ENCODE data around the gene PLEKHH2. TPM values are rescaled to one million over a fixed set of nuclear protein-coding genes. Genes with fewer than 3 reads are reported as not detected.

Gene PLEKHH2
- total and polyA plus RNA-seq, 12 donors: 1.9 to 18.3 (median 5.9) TPM

- intact Hi-C loops (cut with DNase I): no loop called here
- H3K36me3 ChIP-seq (replicated peaks in 1 of 2): peaks cover 0 to 5% of the 10 kb centered on the region in 2 donors
- no peaks in the 10 kb centered on the region for H3K4me1 ChIP-seq (replicated peaks in 1 of 2)
- no peaks in the 10 kb centered on the region for H3K9me3 ChIP-seq (replicated peaks in 1 of 3)
- no peak for TF ChIP-seq CTCF (IDR thresholded peaks at IDR 0.05)
- no peak for TF ChIP-seq POLR2A (IDR thresholded peaks at IDR 0.05)
- DNase-seq: no peak
- no peaks in the 10 kb centered on the region for H3K27me3 ChIP-seq
- H3K27ac ChIP-seq: no peak overlapping the region
- no peak overlapping the region for H3K4me3 ChIP-seq
Observed at GRCh38 chr2:43787895-43788294, 150.8 kb downstream of the PLEKHH2 start.

- H3K4me3 ChIP-seq: no peak overlapping the region
- H3K27me3 ChIP-seq: no peaks in the 10 kb centered on the region
- no peak overlapping the region for H3K27ac ChIP-seq
- 93 to 100% (median 97%) methylated on average over 1 of the region's 1 CpG for WGBS, 4 donors
- H3K9me3 ChIP-seq (replicated peaks in 1 of 3): no peaks in the 10 kb centered on the region
- no peak for TF ChIP-seq CTCF (IDR thresholded peaks at IDR 0.05)
- no peak for TF ChIP-seq POLR2A (IDR thresholded peaks at IDR 0.05)
- no peak for DNase-seq
- intact Hi-C loops (cut with DNase I): no loop called here
- H3K36me3 ChIP-seq (replicated peaks in 1 of 2): peaks cover 0 to 5% of the 10 kb centered on the region in 2 donors
- H3K4me1 ChIP-seq (replicated peaks in 1 of 2): no peaks in the 10 kb centered on the region
Observed at GRCh38 chr2:43788646-43789045, 151.6 kb downstream of the PLEKHH2 start.

GRCh38 chr2:43790147-43790546 is 153.1 kb downstream of the PLEKHH2 start:
- no peaks in the 10 kb centered on the region for H3K4me1 ChIP-seq (replicated peaks in 1 of 2)
- no peaks in the 10 kb centered on the region for H3K27me3 ChIP-seq
- intact Hi-C loops (cut with DNase I): no loop called here
- TF ChIP-seq CTCF (IDR thresholded peaks at IDR 0.05): no peak
- TF ChIP-seq POLR2A (IDR thresholded peaks at IDR 0.05): no peak
- DNase-seq: no peak
- peak overlapping the region in 1 of 5 donors; percentile 42 for H3K27ac ChIP-seq
- no peak overlapping the region for H3K4me3 ChIP-seq
- WGBS, 4 donors: 72 to 78% (median 75%) methylated on average over 5 of the region's 5 CpGs
- H3K9me3 ChIP-seq (replicated peaks in 1 of 3): no peaks in the 10 kb centered on the region
- peaks cover 0 to 5% of the 10 kb centered on the region in 2 donors for H3K36me3 ChIP-seq (replicated peaks in 1 of 2)

- no peak for DNase-seq
- H3K4me1 ChIP-seq (replicated peaks in 1 of 2): no peaks in the 10 kb centered on the region
- intact Hi-C loops (cut with DNase I): no loop called here
- 88 to 95% (median 92%) methylated on average over 2 of the region's 2 CpGs for WGBS, 4 donors
- no peak overlapping the region for H3K27ac ChIP-seq
- TF ChIP-seq CTCF (IDR thresholded peaks at IDR 0.05) (no peak), POLR2A (IDR thresholded peaks at IDR 0.05) (no peak)
- no peaks in the 10 kb centered on the region for H3K27me3 ChIP-seq
- H3K4me3 ChIP-seq: no peak overlapping the region
- no peaks in the 10 kb centered on the region for H3K9me3 ChIP-seq (replicated peaks in 1 of 3)
- peaks cover 0 to 5% of the 10 kb centered on the region in 2 donors for H3K36me3 ChIP-seq (replicated peaks in 1 of 2)
Observed at GRCh38 chr2:43791035-43791765, 154.1 kb downstream of the PLEKHH2 start.

Measured in adrenal gland (tissue), 12 donors.